ENCODE data around the gene HAO2.

Gene HAO2

DNA sequence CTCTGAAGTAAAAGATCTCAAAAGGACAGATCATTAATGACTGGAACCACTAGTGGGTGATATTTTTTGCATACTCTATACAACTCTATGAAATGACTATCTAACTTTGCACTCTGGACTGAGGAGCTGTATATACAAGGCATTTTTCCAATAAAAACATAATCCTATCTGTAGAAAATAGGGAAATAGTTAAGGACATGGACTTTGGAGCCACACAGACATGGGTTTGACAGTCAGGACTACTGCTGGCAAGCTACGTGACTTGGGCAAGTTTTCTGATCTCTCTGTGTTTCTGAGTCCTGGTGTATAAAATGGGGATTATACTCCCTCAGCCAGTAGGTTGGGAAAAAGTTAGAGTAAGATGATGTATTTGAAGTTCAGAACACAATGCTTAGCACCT, 25.5 kb downstream of the HAO2 start:
- H3K4me3 ChIP-seq (ENCODE audit: low read depth, low read length): no peak overlapping the region
- no peak for DNase-seq (ENCODE audit: low read depth)
- TF ChIP-seq POLR2A (IDR thresholded peaks at IDR 0.05; ENCODE audit: extremely low read depth, insufficient read length) (no peak), MYC (IDR thresholded peaks at IDR 0.05; ENCODE audit: low read depth, low read length) (no peak)
- TF ChIP-seq, protein P1, sequence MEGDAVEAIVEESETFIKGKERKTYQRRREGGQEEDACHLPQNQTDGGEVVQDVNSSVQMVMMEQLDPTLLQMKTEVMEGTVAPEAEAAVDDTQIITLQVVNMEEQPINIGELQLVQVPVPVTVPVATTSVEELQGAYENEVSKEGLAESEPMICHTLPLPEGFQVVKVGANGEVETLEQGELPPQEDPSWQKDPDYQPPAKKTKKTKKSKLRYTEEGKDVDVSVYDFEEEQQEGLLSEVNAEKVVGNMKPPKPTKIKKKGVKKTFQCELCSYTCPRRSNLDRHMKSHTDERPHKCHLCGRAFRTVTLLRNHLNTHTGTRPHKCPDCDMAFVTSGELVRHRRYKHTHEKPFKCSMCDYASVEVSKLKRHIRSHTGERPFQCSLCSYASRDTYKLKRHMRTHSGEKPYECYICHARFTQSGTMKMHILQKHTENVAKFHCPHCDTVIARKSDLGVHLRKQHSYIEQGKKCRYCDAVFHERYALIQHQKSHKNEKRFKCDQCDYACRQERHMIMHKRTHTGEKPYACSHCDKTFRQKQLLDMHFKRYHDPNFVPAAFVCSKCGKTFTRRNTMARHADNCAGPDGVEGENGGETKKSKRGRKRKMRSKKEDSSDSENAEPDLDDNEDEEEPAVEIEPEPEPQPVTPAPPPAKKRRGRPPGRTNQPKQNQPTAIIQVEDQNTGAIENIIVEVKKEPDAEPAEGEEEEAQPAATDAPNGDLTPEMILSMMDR (IDR thresholded peaks at IDR 0.05; ENCODE audit: low read depth, low read length): no peak
- TF ChIP-seq, protein P2, sequence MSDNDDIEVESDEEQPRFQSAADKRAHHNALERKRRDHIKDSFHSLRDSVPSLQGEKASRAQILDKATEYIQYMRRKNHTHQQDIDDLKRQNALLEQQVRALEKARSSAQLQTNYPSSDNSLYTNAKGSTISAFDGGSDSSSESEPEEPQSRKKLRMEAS (IDR thresholded peaks at IDR 0.05; ENCODE audit: low read depth, low read length): no peak

DNA sequence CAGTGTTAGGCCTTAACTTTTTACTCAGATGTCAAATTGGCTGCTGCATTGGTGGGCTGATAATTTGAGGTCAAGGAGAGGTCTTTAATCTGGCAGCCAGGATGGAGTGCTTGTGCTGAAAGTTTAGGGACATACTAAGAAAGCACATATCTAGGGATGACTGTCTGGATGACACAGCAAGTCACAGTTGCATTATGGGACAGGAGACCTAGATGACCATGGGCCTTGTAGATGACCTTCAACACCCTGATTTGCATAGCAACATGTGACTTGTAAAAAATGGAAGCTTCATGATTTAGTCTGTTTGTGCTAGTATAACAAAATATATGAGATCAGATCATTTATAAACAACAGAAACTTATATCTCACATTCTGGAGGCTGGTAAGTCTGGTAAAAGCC, 28.4 kb downstream of the HAO2 start:
- no peak for TF ChIP-seq MYC (IDR thresholded peaks at IDR 0.05; ENCODE audit: low read depth, low read length)
- TF ChIP-seq, protein P1 (IDR thresholded peaks at IDR 0.05; ENCODE audit: low read depth, low read length): no peak
- TF ChIP-seq, protein P2 (IDR thresholded peaks at IDR 0.05; ENCODE audit: low read depth, low read length): no peak
- no peak for TF ChIP-seq POLR2A (IDR thresholded peaks at IDR 0.05; ENCODE audit: extremely low read depth, insufficient read length)
- no peak overlapping the region for H3K4me3 ChIP-seq (ENCODE audit: low read depth, low read length)
- DNase-seq (ENCODE audit: low read depth): no peak

DNA sequence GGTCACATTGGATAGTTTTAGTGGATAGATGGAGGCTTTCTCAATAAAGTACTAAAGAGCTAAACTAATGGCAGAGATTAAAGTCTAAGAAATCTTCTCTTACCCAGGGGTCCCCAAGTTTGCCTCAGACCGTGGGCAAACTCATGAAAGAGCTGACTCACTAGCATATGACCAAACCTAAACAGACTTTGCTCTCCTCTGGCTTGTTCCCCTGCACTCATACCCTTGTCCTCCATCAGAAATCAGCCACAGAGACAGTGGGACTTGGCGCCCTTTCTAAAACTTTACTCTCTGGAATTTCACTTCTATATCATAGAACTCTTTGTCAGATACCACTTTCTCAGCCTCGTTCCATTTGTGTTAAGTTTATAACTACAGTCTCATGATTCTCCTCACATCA, 29.4 kb downstream of the HAO2 start:
- no peak overlapping the region for H3K4me3 ChIP-seq (ENCODE audit: low read depth, low read length)
- DNase-seq (ENCODE audit: low read depth): no peak
- TF ChIP-seq MYC (IDR thresholded peaks at IDR 0.05; ENCODE audit: low read depth, low read length) (no peak), POLR2A (IDR thresholded peaks at IDR 0.05; ENCODE audit: extremely low read depth, insufficient read length) (no peak)
- TF ChIP-seq, protein P2 (IDR thresholded peaks at IDR 0.05; ENCODE audit: low read depth, low read length): no peak
- TF ChIP-seq, protein P1 (IDR thresholded peaks at IDR 0.05; ENCODE audit: low read depth, low read length): no peak

DNA sequence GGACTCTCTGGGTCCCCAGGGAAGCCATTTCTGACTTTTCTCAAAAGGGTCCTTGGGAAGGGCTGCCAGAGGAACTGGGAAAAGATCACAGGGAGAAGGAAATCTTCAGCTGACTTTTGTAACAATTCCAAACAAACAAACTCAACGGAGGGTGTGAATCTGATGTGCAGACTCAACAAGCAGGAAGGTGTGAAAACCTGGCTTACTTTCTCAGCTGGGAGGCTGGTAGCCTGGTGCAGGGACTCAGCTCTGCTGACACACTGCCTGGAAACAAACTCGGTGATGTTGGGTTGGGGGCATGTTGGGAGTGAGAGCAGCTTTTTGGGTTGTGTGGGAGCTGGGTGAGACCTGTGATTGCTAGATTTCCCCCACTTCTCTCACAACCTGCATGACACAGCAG, 36.2 kb downstream of the HAO2 start:
- no peak overlapping the region for H3K4me3 ChIP-seq (ENCODE audit: low read depth, low read length)
- no peak for DNase-seq (ENCODE audit: low read depth)
- TF ChIP-seq MYC (IDR thresholded peaks at IDR 0.05; ENCODE audit: low read depth, low read length) (no peak), POLR2A (IDR thresholded peaks at IDR 0.05; ENCODE audit: extremely low read depth, insufficient read length) (no peak)
- TF ChIP-seq, protein P1 (IDR thresholded peaks at IDR 0.05; ENCODE audit: low read depth, low read length): no peak
- TF ChIP-seq, protein P2 (IDR thresholded peaks at IDR 0.05; ENCODE audit: low read depth, low read length): no peak

- H3K4me3 ChIP-seq (ENCODE audit: low read depth, low read length): no peak overlapping the region
- TF ChIP-seq, protein P2 (IDR thresholded peaks at IDR 0.05; ENCODE audit: low read depth, low read length): no peak
- no peak for TF ChIP-seq MYC (IDR thresholded peaks at IDR 0.05; ENCODE audit: low read depth, low read length)
- TF ChIP-seq, protein P1 (IDR thresholded peaks at IDR 0.05; ENCODE audit: low read depth, low read length): no peak
- no peak for TF ChIP-seq POLR2A (IDR thresholded peaks at IDR 0.05; ENCODE audit: extremely low read depth, insufficient read length)
- DNase-seq (ENCODE audit: low read depth): no peak
Measured at GRCh38 chr1:119409731-119410130, 41.1 kb downstream of the HAO2 start.

DNA sequence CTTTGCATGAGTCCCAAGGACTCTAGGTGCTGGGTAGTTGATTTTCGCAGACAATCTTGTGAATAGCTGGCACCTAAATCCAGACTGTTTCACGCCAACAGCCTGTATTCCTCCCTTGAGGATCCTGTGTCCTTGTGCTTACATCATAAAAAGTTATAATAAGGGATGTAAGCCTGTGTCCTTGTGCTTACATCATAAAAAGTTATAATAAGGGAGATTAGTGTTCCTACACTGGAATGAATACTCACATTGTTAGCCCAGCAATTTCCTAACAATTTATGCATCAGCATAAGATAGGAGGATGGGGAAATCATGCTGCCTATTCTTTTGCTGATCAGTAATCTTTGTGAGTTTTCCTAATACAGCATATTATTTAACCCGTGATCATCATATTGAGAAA, 42.4 kb downstream of the HAO2 start:
- DNase-seq (ENCODE audit: low read depth): no peak
- TF ChIP-seq POLR2A (IDR thresholded peaks at IDR 0.05; ENCODE audit: extremely low read depth, insufficient read length): no peak
- TF ChIP-seq, protein P1 (IDR thresholded peaks at IDR 0.05; ENCODE audit: low read depth, low read length): no peak
- TF ChIP-seq MYC (IDR thresholded peaks at IDR 0.05; ENCODE audit: low read depth, low read length): no peak
- TF ChIP-seq, protein P2 (IDR thresholded peaks at IDR 0.05; ENCODE audit: low read depth, low read length): no peak
- H3K4me3 ChIP-seq (ENCODE audit: low read depth, low read length): no peak overlapping the region
